ENCODE data around the gene MAGI1. TPM values are rescaled to one million over a fixed set of nuclear protein-coding genes. Genes with fewer than 3 reads are reported as not detected.

The MAGI1 gene
- total RNA-seq, 1 experiment from 2014 or later: 38.6 TPM

- H3K9ac ChIP-seq (ENCODE audit: low read length): no peak overlapping the region
- no peak overlapping the region for H3K4me3 ChIP-seq (replicated peaks in 1 of 2; ENCODE audit: low read depth in 1 of 2, low read length in 2 of 2)
- BruUV-seq (replicated peaks): no TSS peak
- no peaks in the 10 kb centered on the region for H3K36me3 ChIP-seq (ENCODE audit: control insufficient read depth in 1 of 2, insufficient read depth in 2 of 2, low read length in 2 of 2)
- no peak for ATAC-seq
- H2AFZ ChIP-seq (ENCODE audit: low read depth, low read length, poor library complexity, severe bottlenecking): no peak overlapping the region
- H3K4me2 ChIP-seq (ENCODE audit: low read length): no peak overlapping the region
- TF ChIP-seq SIN3A (IDR thresholded peaks at IDR 0.05; ENCODE audit: low read depth): no peak
- no peak for TF ChIP-seq POLR2A (IDR thresholded peaks at IDR 0.05; ENCODE audit: borderline replicate concordance, extremely low read depth, insufficient read depth, insufficient read length)
- TF ChIP-seq FOSL1 (IDR thresholded peaks at IDR 0.05; ENCODE audit: low read depth): no peak
- TF ChIP-seq JUND (IDR thresholded peaks at IDR 0.05): no peak
- TF ChIP-seq REST (IDR thresholded peaks at IDR 0.05; ENCODE audit: low read depth): no peak
- no peak for TF ChIP-seq CTCF (IDR thresholded peaks at IDR 0.05 in 2 of 3, conservative IDR thresholded peaks at IDR 0.05 in 1 of 3; ENCODE audit: borderline replicate concordance in 1 of 3, insufficient read depth in 1 of 3, low read depth in 2 of 3, low read length in 2 of 3)
- TF ChIP-seq SRF (IDR thresholded peaks at IDR 0.05; ENCODE audit: low read depth): no peak
- no peak for TF ChIP-seq YY1 (IDR thresholded peaks at IDR 0.05; ENCODE audit: extremely low read depth, insufficient replicate concordance, low read depth, low read length)
- TF ChIP-seq MAX (IDR thresholded peaks at IDR 0.05): no peak
- TF ChIP-seq EGR1 (IDR thresholded peaks at IDR 0.05; ENCODE audit: low read depth): no peak
- TF ChIP-seq ZBTB33 (IDR thresholded peaks at IDR 0.05; ENCODE audit: extremely low read depth, insufficient replicate concordance, low read length): no peak
- no peak for TF ChIP-seq CBX3 (IDR thresholded peaks at IDR 0.05; ENCODE audit: low read depth)
- TF ChIP-seq CEBPB (IDR thresholded peaks at IDR 0.05; ENCODE audit: low read depth): no peak
- ChIA-PET POLR2A (no interaction called here), RAD21 (ENCODE audit: low non-redundant PET in 1 of 2, low total read pairs in 2 of 2, uncharacterized antibody in 2 of 2, unreplicated experiment in 2 of 2) (no interaction called here), CTCF (no interaction called here)
- H4K20me1 ChIP-seq (ENCODE audit: insufficient read depth): no peaks in the 10 kb centered on the region
- no peak overlapping the region for H3K27ac ChIP-seq (ENCODE audit: low read depth, low read length)
- no peaks in the 10 kb centered on the region; the same call in 1 of the 2 replicates for H3K79me2 ChIP-seq (ENCODE audit: insufficient read depth, low read length)
- H3K9me2 ChIP-seq (ENCODE audit: insufficient read depth): no peaks in the 10 kb centered on the region
- intact Hi-C loops (cut with micrococcal nuclease): no loop called here
- DNase-seq (ENCODE audit: low read depth, low spot score): no peak
- H3K9me3 ChIP-seq (ENCODE audit: control insufficient read depth in 1 of 2, insufficient read depth in 1 of 2, low read depth in 1 of 2, low read length in 2 of 2): no peaks in the 10 kb centered on the region
- no peaks in the 10 kb centered on the region for H3K27me3 ChIP-seq (ENCODE audit: insufficient read depth, low read length)
- no peaks in the 10 kb centered on the region for H3K4me1 ChIP-seq (ENCODE audit: control insufficient read depth in 1 of 2, insufficient read depth in 2 of 2, low read length in 2 of 2)
Measured at GRCh38 chr3:65844370-65844769, 194.3 kb downstream of the MAGI1 start.
